Natural killer cell (primary cell): Measurements from ENCODE around the gene ANKS3. TPM values are rescaled to one million over a fixed set of nuclear protein-coding genes. Genes with fewer than 3 reads are reported as not detected.

Source experiments
- ATAC-seq, 3 donors: fragments of 150-1000 bp in 2 of 3; fragments of 200-7000 bp in 1 of 3; cut with Tn5 transposase; 1 replicate in 1 of 3; 2 replicates in 2 of 3; pipeline ENCODE4 v1.10.0; 2021; ENCODE audit warnings: mild to moderate bottlenecking in 2 of 3, moderate library complexity in 2 of 3
- DNase-seq, 2 donors: peaks; one replicate each; pipeline versions ENCODE4 v3.0.0 to v3.0.0-alpha.2; 2013 to 2021; ENCODE audit warnings: mixed read lengths in 1 of 2
- H3K27ac ChIP-seq: one replicate; pipeline ENCODE4 v1.5.1; 2013; ENCODE audit warnings: mild to moderate bottlenecking, low read length
- H3K27me3 ChIP-seq: one replicate; pipeline ENCODE4 v1.6.1; 2013; ENCODE audit warnings: low read length; ENCODE audit not compliant: control insufficient read depth, insufficient read depth
- H3K36me3 ChIP-seq: one replicate; pipeline ENCODE4 v1.6.1; 2013; ENCODE audit warnings: low read length; ENCODE audit not compliant: control insufficient read depth, insufficient read depth
- H3K4me1 ChIP-seq: one replicate; pipeline ENCODE4 v1.6.1; 2013; ENCODE audit warnings: low read length; ENCODE audit not compliant: control insufficient read depth, insufficient read depth
- H3K4me3 ChIP-seq: one replicate; pipeline ENCODE4 v1.5.1; 2013; ENCODE audit warnings: low read length
- H3K9me3 ChIP-seq: one replicate; pipeline ENCODE4 v1.6.1; 2013; ENCODE audit warnings: low read length; ENCODE audit not compliant: control insufficient read depth, insufficient read depth
- H3K27ac Mint-ChIP-seq, 2 donors: one replicate each; pipeline ENCODE4 v1.8.0; 2022; ENCODE audit warnings: mild to moderate bottlenecking in 2 of 2, mixed read lengths in 2 of 2, moderate library complexity in 1 of 2
- H3K27me3 Mint-ChIP-seq, 2 donors: one replicate each; pipeline ENCODE4 v1.8.0; 2022; ENCODE audit warnings: low read depth in 2 of 2, mixed read lengths in 2 of 2
- H3K36me3 Mint-ChIP-seq: one replicate; pipeline ENCODE4 v1.8.0; 2022; ENCODE audit warnings: mixed read lengths
- H3K4me1 Mint-ChIP-seq, 2 donors: one replicate each; pipeline ENCODE4 v1.8.0; 2022; ENCODE audit warnings: mixed read lengths in 2 of 2
- H3K4me3 Mint-ChIP-seq: one replicate; pipeline ENCODE4 v1.8.0; 2022; ENCODE audit warnings: mild to moderate bottlenecking, moderate library complexity, mixed read lengths
- H3K9me3 Mint-ChIP-seq, 2 donors: one replicate each; pipeline ENCODE4 v1.8.0; 2022; ENCODE audit warnings: mixed read lengths in 2 of 2
- WGBS: methylation state at CpG from one replicate; pipeline ENCODE4 v1.1.7; 2013; ENCODE audit warnings: missing lambda C conversion rate; ENCODE audit not compliant: insufficient coverage; 5-methylcytosine and 5-hydroxymethylcytosine counted together
- intact Hi-C: fragments of 100-400 bp; cut with micrococcal nuclease; formaldehyde crosslinking; loops from one replicate; pipeline ENCODE4 v1.14.2; 2022
- total RNA-seq, 4 donors: library from RNA; stranded (reverse); fragments of 120-200 nt in 1 of 4; gene quantifications; one replicate each; pipeline versions ENCODE4 v1.2.3 to v1.2.4, GENCODE V29; 2013 to 2022
- TF ChIP-seq, protein P1 (sequence below): fragments of 200-600 bp; IDR thresholded peaks from one replicate; pipeline ENCODE4 v1.8.0; 2022; ENCODE audit warnings: antibody characterized with exemption

The ANKS3 gene
- total RNA-seq, 3 donors from 2014 or later (not counting 1 experiment from before 2014, with no cell fraction given) = 19.7 to 20.8 (median 20.5) TPM

DNA sequence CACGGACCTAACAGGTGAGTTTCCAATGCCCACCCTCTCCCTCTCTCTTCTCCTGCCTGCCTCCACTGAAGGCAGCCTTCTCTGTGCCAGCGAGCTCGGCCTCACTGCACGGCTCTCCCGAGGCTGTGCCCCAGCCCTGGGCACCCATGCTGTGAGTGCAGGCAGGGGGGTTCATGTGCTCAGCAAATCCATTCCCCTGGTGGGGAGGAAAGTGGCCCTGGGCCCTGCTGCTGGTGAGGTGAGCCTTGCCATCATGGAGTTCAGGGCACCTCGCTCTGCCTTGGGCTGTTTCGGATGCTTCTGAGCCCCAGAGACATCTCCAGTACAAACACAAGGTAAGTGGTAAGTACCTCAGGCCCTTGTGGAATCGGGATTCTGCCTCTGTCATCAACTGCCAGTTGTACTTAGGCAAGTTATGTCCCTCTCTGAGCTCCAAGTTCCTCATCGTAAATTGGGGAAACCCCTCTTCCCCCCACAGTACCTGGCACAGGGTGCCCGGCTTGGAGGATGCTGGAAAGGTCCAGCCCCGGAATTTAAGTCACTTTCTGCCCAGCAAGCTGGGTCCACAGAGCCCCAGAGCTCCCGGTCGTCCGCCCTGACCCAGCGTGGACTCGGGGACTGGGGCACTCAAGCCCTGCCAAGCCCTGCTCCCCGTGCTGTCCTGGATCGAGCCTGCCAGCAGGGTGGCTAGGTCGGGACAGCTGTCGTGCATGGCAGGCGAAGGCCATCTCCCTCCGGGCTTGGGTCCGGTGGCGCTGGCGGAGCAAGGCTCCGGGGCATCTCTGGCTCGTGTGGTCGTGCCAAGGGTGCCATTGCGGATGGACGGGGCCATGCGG lies 41.4 kb downstream of the ANKS3 start:
- Mint-ChIP-seq H3K36me3 (no peaks in the 10 kb centered on the region), H3K4me1 (peaks cover 7 to 9% of the 10 kb centered on the region in 2 donors), H3K27ac (peak overlapping the region; percentile 75 to 85), H3K27me3 (no peaks in the 10 kb centered on the region), H3K9me3 (no peaks in the 10 kb centered on the region), H3K4me3 (peak overlapping the region; percentile 89)
- DNase-seq (peak in 1 of 2 donors; percentile 55), ATAC-seq (peak; percentile 0 to 10 (median 8))
- whole genome bisulfite sequencing = 24% methylated on average over 31 of the region's 31 CpGs
- H3K27me3 ChIP-seq = no peaks in the 10 kb centered on the region
- TF ChIP-seq, protein P1, sequence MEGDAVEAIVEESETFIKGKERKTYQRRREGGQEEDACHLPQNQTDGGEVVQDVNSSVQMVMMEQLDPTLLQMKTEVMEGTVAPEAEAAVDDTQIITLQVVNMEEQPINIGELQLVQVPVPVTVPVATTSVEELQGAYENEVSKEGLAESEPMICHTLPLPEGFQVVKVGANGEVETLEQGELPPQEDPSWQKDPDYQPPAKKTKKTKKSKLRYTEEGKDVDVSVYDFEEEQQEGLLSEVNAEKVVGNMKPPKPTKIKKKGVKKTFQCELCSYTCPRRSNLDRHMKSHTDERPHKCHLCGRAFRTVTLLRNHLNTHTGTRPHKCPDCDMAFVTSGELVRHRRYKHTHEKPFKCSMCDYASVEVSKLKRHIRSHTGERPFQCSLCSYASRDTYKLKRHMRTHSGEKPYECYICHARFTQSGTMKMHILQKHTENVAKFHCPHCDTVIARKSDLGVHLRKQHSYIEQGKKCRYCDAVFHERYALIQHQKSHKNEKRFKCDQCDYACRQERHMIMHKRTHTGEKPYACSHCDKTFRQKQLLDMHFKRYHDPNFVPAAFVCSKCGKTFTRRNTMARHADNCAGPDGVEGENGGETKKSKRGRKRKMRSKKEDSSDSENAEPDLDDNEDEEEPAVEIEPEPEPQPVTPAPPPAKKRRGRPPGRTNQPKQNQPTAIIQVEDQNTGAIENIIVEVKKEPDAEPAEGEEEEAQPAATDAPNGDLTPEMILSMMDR = no peak
- H3K9me3 ChIP-seq = no peaks in the 10 kb centered on the region
- intact Hi-C loops = loop anchor here (1.0 kb wide), 1 partner anchor 42 kb away; the partner anchor contains the start of genes ANKS3 and DNAAF8
- peaks cover 25% of the 10 kb centered on the region for H3K36me3 ChIP-seq
- peak overlapping the region; percentile 38 for H3K27ac ChIP-seq
- H3K4me1 ChIP-seq = peaks cover 29% of the 10 kb centered on the region
- peak overlapping the region; percentile 59 for H3K4me3 ChIP-seq

DNA sequence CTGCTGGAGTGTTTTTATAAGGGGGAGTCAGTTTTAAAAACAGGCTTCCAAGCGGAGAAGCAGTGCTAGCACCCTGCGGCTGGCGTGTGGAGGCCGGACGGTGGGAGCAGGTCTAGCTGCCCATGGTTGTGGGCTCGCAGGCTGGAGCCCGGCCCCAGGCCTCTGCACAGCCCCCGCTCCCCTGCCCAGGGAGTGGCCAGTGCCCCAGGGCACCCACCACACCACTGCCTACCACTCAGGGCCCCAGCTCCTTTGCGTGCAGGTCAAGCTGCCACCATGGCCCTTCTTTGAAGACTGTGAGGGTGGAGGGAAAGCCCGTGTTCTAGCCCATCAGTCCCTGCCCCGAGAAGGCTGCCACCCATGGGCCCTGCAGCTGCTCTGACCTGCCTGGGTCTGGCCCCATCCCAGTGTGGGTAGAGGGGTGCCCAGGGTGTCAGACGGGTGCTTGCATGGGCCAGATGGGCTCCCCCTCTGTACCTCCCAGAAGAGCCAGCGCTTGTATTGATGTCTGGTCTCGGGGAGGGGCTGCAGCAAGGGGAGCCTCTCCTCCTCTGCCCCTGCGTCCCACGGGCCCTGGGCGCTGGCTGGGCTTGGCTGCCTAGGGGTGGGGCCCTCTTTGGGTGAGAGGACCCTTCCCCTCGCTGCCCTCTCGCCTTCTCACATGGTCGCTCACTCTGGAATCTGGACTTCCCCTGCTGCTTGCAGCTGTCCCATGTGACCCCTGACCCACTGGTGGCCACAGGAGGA lies 42.2 kb downstream of the ANKS3 start:
- Histone ChIP-seq H3K4me1 (peaks cover 29% of the 10 kb centered on the region), H3K27ac (no peak overlapping the region), H3K9me3 (no peaks in the 10 kb centered on the region), H3K4me3 (no peak overlapping the region), H3K27me3 (no peaks in the 10 kb centered on the region), H3K36me3 (peaks cover 20% of the 10 kb centered on the region)
- H3K4me3 Mint-ChIP-seq = peak overlapping the region; percentile 69
- TF ChIP-seq, protein P1 = no peak
- H3K4me1 Mint-ChIP-seq = peaks cover 7 to 9% of the 10 kb centered on the region in 2 donors
- 88% methylated on average over 20 of the region's 20 CpGs for WGBS
- H3K36me3 Mint-ChIP-seq = no peaks in the 10 kb centered on the region
- no peak for ATAC-seq
- peak overlapping the region in 1 of 2 donors; percentile 80 for H3K27ac Mint-ChIP-seq
- H3K27me3 Mint-ChIP-seq = no peaks in the 10 kb centered on the region
- peak in 1 of 2 donors; percentile 10 for DNase-seq
- H3K9me3 Mint-ChIP-seq = no peaks in the 10 kb centered on the region
- intact Hi-C loops = no loop called here

DNA sequence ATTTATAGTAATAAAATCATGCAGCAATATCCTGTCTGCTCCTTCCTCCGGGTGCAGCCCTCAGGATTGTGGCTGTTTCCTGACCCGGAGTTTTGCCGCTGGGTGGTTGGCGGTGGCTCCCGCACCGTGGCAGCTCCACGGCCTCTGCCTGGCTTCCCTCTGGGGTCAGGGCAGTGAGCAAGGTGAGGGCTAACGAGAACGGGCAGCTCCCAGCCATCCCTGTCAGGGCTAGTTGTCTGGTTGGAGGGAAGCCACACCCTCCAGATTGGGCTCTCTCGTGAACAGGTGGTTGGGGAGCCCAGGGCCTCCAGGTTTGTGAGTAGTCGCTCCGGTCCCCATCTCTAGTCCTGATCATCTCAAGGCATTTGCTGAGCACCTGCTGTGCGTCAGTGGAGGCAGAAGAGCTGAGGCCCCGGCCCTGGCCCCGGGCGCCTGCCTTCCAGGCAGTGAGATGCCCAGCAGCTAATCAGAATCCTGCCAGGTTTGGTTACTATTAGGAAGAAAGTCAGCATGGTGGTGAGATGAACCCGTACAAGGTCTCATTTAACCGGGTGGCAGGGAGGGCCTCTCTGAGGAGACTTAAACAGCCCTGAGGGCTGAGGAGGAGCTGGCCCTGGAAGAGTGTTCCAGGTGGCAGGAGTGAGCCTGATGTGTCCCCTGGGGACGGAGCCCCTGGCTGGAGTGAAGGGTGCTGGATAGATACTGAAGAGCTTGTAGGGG lies 43.0 kb downstream of the ANKS3 start:
- no peaks in the 10 kb centered on the region for H3K27me3 ChIP-seq
- intact Hi-C loops = no loop called here
- peaks cover 15% of the 10 kb centered on the region for H3K36me3 ChIP-seq
- H3K9me3 ChIP-seq = no peaks in the 10 kb centered on the region
- H3K27ac Mint-ChIP-seq = peak overlapping the region in 1 of 2 donors; percentile 80
- peak in 1 of 2 donors; percentile 7 for DNase-seq
- H3K27ac ChIP-seq = no peak overlapping the region
- no peaks in the 10 kb centered on the region for H3K27me3 Mint-ChIP-seq
- TF ChIP-seq, protein P1 = no peak
- peak overlapping the region; percentile 69 for H3K4me3 Mint-ChIP-seq
- no peaks in the 10 kb centered on the region for H3K9me3 Mint-ChIP-seq
- H3K36me3 Mint-ChIP-seq = no peaks in the 10 kb centered on the region
- H3K4me1 Mint-ChIP-seq = peaks cover 7 to 13% of the 10 kb centered on the region in 2 donors
- WGBS = 85% methylated on average over 19 of the region's 19 CpGs
- no peak for ATAC-seq
- H3K4me3 ChIP-seq = no peak overlapping the region
- peaks cover 29% of the 10 kb centered on the region for H3K4me1 ChIP-seq
